ENCODE results near the gene TMCO4.

- TF ChIP-seq ISL1 (CRISPR knock-in tag; IDR thresholded peaks at IDR 0.05), result no peak
- TF ChIP-seq PATZ1 (CRISPR knock-in tag; IDR thresholded peaks at IDR 0.05; ENCODE audit: borderline replicate concordance), result no peak
- no peak for TF ChIP-seq ZFP30 (CRISPR knock-in tag; IDR thresholded peaks at IDR 0.05)
- no peak for TF ChIP-seq TOX (CRISPR knock-in tag; IDR thresholded peaks at IDR 0.05; ENCODE audit: borderline replicate concordance)
- no peak for TF ChIP-seq ZNF8 (CRISPR knock-in tag; IDR thresholded peaks at IDR 0.05)
- no peak for TF ChIP-seq ESRRG (CRISPR knock-in tag; IDR thresholded peaks at IDR 0.05)
- no peak for TF ChIP-seq RARB (CRISPR knock-in tag; IDR thresholded peaks at IDR 0.05)
- TF ChIP-seq, protein P1, sequence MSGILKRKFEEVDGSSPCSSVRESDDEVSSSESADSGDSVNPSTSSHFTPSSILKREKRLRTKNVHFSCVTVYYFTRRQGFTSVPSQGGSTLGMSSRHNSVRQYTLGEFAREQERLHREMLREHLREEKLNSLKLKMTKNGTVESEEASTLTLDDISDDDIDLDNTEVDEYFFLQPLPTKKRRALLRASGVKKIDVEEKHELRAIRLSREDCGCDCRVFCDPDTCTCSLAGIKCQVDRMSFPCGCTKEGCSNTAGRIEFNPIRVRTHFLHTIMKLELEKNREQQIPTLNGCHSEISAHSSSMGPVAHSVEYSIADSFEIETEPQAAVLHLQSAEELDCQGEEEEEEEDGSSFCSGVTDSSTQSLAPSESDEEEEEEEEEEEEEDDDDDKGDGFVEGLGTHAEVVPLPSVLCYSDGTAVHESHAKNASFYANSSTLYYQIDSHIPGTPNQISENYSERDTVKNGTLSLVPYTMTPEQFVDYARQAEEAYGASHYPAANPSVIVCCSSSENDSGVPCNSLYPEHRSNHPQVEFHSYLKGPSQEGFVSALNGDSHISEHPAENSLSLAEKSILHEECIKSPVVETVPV (CRISPR knock-in tag; IDR thresholded peaks at IDR 0.05), result no peak
- TF ChIP-seq, protein P2, sequence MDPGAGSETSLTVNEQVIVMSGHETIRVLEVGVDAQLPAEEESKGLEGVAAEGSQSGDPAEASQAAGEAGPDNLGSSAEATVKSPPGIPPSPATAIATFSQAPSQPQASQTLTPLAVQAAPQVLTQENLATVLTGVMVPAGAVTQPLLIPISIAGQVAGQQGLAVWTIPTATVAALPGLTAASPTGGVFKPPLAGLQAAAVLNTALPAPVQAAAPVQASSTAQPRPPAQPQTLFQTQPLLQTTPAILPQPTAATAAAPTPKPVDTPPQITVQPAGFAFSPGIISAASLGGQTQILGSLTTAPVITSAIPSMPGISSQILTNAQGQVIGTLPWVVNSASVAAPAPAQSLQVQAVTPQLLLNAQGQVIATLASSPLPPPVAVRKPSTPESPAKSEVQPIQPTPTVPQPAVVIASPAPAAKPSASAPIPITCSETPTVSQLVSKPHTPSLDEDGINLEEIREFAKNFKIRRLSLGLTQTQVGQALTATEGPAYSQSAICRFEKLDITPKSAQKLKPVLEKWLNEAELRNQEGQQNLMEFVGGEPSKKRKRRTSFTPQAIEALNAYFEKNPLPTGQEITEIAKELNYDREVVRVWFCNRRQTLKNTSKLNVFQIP (CRISPR knock-in tag; IDR thresholded peaks at IDR 0.05; ENCODE audit: borderline replicate concordance, low read depth), result no peak
- no peak for TF ChIP-seq ZNF565 (CRISPR knock-in tag; conservative IDR thresholded peaks at IDR 0.05; ENCODE audit: low read depth)
- no peak for TF ChIP-seq BACH2 (CRISPR knock-in tag; IDR thresholded peaks at IDR 0.05; ENCODE audit: borderline replicate concordance)
Measured at GRCh38 chr1:19754482-19754881, 45.2 kb downstream of the TMCO4 start.
